ENCODE measurements around the gene UBE2S.
"Not testable (repeated sequence)": the region's sequence is repeated elsewhere in the genome, so short reads cannot be mapped to it uniquely, and the experiment has no call there.

UBE2S gene

GRCh38 chr19:55407550-55407799, at the start of gene UBE2S:
TSS of gene UBE2S (minus strand) at chr19:55407788. CDS start at chr19:55407589, 199 bp downstream.
- FAIRE-seq: not testable (repeated sequence)

- FAIRE-seq: no peak
Measured at GRCh38 chr19:55456347-55456746, 48.8 kb upstream of the UBE2S start.

GRCh38 chr19:55455576-55456235, 48.1 kb upstream of the UBE2S start:
- FAIRE-seq: no peak

GRCh38 chr19:55454787-55455243, 47.2 kb upstream of the UBE2S start:
- no peak for FAIRE-seq

- FAIRE-seq: no peak
Measured at GRCh38 chr19:55453511-55454260, 46.1 kb upstream of the UBE2S start.

- FAIRE-seq: no peak
Measured at GRCh38 chr19:55452749-55453346, 45.3 kb upstream of the UBE2S start.

- no peak for FAIRE-seq
Measured at GRCh38 chr19:55451965-55452748, 44.6 kb upstream of the UBE2S start.

GRCh38 chr19:55451163-55451964, 43.8 kb upstream of the UBE2S start:
- FAIRE-seq: no peak

- no peak for FAIRE-seq
Measured at GRCh38 chr19:55449469-55449868, 41.9 kb upstream of the UBE2S start.

- not testable (repeated sequence) for FAIRE-seq
Measured at GRCh38 chr19:55448175-55448490, 40.5 kb upstream of the UBE2S start.

- FAIRE-seq: no peak
Measured at GRCh38 chr19:55447421-55448174, 40.0 kb upstream of the UBE2S start.

GRCh38 chr19:55446060-55446459, 38.5 kb upstream of the UBE2S start:
- no peak for FAIRE-seq

GRCh38 chr19:55444646-55445045, 37.1 kb upstream of the UBE2S start:
- FAIRE-seq: no peak

- FAIRE-seq: no peak
Measured at GRCh38 chr19:55443824-55444480, 36.4 kb upstream of the UBE2S start.

- FAIRE-seq: no peak
Measured at GRCh38 chr19:55443045-55443823, 35.6 kb upstream of the UBE2S start, which contains the start of gene SHISA7. TSS of gene SHISA7 (minus strand) at chr19:55443300. CDS start at chr19:55442863, 437 bp downstream.

GRCh38 chr19:55442372-55442961, 34.9 kb upstream of the UBE2S start:
- no peak for FAIRE-seq

GRCh38 chr19:55441692-55442321, 34.2 kb upstream of the UBE2S start:
- FAIRE-seq: no peak

- FAIRE-seq: no peak
Measured at GRCh38 chr19:55441319-55441691, 33.7 kb upstream of the UBE2S start.

- no peak for FAIRE-seq
Measured at GRCh38 chr19:55440411-55441105, 33.0 kb upstream of the UBE2S start.

Measured in colon (tissue), 2 donors.